K562 treated with DMSO at 1 percent for 24 hours (cell line): Measurements from ENCODE around the gene GPATCH2. TPM values are rescaled to one million over a fixed set of nuclear protein-coding genes. Genes with fewer than 3 reads are reported as not detected.

Source experiments
- total RNA-seq: library from RNA; unstranded; fragments of 300-600 nt; gene quantifications from 2 replicates; pipeline ENCODE4 v1.2.3, GENCODE V29; 2022; ENCODE audit warnings: low read depth; ENCODE audit not compliant: insufficient read depth

GPATCH2 gene
- total RNA-seq: 0.24 and 0.41 TPM in 2 replicates

DNA sequence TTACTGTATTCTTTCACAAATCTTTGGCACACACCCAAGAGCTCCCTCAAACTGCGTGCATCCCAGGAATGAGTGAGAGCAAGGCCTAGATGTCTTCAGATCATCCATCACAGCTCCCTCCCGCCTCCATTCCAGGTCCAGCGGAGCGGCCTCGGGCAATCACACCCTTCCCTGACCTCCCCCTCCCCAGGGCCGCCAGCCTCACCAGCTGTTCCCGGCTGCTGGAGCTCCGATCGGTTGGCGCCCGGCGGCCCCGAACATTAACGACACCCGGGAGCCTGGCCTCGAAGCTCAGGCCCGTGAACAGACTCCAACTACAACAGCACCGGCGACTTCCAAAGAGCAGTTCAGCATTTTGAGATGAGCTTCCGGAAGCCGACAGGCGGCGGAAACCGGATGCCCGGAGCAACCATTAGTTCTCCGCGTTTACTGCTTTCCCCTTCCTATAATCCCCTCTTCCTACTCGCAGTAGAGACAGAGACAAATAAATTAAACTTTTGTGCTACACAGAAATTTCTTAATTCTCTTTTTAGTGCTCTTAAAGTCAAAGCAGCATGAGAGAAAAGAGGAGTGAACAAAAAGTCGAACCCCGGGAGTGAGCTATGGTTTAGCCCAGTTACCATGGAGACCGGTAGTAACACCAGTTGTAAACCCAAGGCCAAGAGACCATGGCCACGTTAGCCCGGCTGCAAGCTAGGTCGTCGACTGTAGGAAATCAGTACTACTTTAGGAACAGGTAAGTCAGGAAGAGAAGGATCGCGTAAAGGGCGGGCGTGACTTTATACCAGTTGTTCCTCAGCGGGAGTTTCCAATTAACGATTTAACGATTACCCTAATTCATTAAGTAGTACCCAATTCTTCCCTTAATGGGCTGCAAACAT is at the start of gene GPATCH2, which contains the start of gene SPATA17:
GPATCH2 (minus strand) TSS at position 380 of the 881 bp plus-strand sequence; CDS start at position 261, 119 bp downstream.
SPATA17 (plus strand) TSS at position 634 of the 881 bp plus-strand sequence; CDS start at position 669, 35 bp downstream.

Other genes starting within 250 kb of the GPATCH2 start
- gene SPATA17, start 254 bp upstream of the GPATCH2 start, total RNA-seq: not detected in 2 replicates